ENCODE results near the gene FCN1.

The FCN1 gene

DNA sequence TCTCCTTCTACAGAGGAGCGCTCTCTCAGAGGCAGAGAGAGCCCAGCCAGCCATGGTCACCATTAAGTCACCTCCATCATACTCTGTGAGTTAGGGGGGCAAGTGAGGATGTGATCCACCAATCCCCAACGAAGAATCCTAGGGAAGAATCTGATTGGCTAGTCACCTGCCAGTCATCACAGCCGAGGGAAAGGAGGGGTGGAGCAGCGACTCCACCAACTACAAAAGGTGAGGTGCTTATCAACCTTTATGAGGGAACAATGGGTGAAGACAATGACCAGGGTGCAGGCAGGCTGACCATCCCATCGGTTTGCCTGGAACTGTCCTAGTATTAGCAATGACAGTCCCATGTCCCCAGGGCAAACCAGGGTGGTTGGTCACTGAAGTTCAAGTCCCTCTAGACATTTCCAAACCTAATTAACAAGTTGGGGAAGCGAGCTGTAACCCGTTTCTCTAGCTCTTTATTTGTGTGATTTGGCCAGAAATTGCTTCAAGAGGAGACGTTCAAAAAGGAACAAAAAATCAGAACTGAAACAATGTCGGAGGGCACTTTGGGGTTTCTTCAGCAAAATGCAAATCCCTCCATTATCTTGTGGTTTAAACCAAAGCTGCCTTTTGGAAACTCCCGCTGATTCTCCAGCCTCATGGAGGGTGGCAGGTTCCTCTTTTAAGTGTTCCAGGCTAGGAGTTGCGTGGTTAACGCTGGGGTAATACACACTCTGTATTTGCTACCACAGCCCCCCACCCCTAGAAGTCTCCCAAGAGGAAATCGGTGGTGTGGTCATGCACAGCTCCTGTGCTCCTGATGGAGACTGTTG, 18.8 kb upstream of the FCN1 start:
- DNase-seq, result no peak

DNA sequence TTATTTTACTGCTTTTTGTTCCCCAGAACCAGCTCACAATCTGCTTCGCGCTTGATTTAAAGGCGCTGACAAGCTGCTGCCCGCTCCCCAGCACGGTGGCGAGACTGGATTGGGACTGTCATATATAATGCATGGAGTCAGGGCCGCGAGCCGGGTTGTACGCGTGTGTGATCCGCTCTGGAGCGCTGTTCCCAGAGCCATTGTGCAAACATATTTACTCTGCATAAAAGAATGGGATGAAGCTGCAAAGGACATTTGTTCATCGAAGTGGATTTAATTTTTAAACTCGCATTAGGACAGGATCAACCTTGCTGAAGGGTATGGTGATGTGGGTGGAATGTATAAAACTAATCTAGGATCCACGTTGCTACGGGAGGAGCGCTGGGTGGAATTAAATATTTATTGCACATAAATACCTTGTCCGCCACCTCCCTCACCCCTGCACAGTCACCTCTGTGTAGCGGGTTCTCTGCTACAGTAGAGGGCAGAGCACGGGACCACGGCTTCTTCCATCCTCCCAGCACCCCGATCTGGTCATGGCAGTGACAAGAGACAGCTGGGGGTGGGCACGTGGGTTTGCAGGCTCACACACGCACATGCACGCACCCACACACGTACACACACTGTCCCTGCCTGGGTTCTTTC, 18.1 kb upstream of the FCN1 start:
- DNase-seq, result no peak

DNA sequence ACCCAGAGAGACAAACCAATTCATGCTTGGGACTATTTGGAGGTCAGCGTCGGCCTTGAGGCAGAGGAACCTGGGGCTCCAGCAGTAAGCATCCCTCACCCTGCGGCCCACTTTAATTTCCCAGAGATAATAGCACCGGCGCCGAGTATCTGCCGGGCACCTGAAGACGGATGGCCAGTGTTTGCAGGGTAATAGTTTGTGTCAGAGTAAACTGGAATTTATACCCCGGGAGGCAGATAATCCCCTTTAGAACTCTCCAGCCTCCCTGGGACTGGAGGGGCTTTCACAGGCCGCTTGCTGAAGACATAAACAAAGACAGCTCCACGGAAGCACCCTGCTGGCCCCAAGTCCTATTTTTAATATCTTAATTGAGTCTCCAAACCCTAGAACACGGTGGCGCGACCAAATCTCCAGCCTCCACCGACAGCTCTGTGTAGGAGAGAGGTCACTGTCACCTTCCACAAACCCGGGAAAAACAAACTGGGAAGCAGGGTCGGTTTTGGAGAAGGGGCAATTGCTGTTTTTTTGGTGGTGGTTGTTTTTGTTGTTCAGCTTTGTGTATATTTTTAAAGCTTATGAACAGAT, 17.4 kb upstream of the FCN1 start:
- DNase-seq, result no peak

DNA sequence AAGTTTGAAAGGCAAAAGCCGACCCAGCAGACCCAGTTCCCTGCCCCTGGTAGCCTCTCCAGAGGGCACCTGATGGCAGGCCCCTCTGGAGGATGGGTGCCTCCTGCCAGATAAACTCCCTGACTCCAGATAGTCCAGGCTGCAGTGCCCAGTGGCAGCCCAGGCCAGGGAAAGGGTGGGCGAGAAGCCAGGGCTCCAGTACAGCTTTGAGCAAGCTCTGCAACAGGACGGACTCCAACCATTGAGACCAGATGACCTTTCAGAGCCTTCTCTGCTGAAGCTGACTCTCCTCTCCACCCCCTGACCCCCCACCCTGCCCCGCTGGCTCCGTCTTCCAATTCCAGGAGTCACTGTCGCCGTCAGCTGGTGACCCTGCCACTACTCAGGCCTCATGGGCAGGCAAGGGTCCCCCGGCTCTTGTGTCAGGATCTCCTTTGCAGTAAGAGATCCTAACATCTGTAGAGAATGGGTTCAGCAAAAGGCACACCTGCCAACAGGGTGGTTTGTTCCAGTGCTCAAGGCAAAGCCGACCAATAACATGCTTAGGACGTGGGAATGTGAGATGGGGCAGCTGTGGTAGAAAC, 15.5 kb upstream of the FCN1 start:
- DNase-seq, result no peak

DNA sequence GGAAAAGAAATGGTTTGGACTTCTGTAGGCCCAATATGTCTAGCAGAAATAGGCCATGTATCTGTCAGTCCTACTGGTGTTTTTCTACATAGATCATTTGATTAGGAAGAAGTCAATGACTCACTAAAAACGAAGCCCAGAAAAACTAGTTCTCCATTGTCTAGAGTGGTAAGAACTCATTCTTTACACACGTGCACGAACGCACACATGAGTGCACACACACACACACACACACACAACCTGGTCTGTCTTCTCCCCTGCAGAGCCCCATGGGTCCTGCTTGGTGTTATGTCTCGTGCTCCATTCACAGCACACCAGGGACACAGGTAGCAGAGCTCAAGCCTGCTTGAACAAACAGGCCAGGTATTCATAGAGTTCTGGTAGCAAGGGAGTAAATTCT, 14.9 kb upstream of the FCN1 start:
- DNase-seq, result no peak

DNA sequence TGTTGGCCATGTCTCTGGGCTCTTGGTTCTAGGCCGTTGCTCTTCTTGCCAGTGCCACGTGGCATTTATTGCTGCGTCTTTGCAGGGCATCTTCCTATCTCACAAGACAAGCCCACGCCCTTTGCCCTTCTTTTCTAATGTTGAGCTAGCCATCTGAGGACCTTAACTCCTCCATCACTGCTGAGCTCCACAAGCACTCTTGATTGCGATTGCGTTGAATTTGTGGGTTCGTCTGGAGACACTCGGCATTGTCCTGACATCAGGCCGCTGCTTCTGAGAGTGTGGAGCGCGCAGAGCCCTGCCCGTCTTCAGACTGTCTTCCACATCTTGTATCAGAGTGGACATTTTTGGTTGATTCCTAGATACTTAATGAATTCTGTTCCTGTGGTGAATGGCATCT, 14.5 kb upstream of the FCN1 start:
- no peak for DNase-seq

DNA sequence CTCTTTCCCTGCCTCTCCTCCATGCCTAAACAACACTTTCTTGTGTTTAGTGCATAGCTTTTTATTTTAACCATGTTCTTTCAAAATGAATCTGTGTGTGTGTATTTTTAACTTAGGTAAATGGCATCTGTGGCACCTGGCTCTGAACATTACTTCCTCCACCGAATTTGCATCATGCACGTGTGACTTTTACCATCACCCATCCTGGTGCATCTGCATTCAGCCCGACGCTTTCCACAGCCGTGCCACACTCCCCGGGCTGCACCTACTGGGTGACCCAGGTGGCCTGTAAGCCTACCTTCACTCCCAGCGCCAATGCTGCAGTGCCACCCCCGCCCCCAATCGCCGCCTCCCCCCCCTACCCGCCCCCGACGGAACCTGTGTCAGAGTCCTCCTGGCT, 12.7 kb upstream of the FCN1 start:
- DNase-seq, result no peak

DNA sequence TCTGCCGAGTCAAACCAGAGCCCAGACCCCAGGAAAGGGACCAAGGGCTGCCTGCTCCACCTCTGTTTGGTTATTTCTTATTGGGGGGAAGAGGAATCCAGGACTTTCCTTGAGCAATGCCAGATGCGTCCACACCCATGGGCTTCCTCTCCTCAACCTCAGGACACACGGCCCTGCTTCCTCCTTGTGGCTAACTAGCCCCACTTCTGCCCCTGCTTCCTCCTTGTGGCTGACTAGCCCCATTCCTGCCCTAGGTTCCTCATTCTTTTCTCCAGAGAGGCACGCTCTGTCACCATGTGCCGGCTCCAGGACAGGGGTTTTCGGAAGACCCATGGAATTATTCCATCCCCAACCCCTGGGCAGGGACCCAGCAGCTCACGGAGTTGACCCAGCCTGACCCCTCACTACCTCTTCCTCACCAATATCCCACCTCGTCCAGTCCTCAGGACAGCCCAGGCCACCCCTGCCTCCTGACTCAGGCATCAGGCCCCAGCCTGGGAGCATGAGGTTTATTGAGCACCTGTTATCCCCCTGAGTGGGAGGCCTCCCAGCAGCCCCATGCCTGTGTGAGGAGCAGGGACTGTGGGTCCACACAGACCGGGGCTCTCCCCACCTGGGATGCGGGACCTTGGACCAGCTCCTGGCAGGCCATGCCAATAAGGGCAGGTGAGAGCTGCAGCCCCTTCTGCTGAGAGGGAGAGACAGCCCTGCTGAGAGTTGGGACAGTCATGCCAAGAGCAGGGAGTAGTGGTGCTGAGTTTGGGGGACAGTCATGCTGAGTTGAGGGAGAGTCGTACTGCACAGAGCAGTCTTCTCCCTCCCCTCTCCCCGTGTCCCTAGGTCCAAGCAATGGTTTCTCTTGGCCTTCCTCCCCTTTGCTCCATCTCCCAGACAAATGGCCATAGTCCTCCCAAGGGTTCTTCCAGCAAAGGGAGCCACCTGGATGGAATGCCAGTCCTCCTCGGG, 11.8 kb upstream of the FCN1 start:
- DNase-seq, result no peak

DNA sequence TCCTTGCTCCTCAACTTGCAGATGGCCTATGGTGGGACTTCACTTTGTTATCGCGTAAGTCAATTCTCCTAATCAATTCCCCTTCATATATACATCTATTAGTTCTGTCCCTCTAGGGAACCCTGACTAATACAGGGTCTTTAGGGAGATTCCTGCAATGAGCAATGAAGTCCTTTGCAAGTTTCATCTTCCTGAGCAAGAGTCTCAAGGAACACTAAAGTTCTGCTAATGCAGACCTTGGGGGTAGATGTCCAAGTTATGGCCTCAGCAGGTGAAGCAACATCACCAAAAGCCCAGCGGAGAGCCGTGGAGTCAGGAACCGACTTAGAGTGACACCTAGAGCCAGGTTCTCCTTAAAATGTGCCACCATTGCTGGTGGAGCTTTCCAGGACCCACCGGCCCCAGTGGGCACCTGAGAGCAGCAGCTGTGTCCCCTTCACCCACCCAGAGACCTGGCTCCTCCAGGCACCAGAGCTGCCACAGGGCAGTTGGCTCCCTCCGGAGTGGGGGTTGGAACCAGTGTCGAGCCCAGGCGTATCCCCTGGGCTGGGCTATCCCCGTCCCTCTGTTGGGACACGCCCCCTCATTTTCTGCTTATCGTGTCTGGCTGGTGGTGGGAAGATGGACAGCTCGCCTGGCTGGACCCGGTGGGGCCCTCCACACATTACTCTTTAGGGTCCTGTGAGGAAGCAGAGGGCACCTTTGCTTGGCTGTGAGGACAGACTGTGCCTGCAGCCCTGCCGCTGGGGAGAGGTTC, 10.9 kb upstream of the FCN1 start:
- no peak for DNase-seq

DNA sequence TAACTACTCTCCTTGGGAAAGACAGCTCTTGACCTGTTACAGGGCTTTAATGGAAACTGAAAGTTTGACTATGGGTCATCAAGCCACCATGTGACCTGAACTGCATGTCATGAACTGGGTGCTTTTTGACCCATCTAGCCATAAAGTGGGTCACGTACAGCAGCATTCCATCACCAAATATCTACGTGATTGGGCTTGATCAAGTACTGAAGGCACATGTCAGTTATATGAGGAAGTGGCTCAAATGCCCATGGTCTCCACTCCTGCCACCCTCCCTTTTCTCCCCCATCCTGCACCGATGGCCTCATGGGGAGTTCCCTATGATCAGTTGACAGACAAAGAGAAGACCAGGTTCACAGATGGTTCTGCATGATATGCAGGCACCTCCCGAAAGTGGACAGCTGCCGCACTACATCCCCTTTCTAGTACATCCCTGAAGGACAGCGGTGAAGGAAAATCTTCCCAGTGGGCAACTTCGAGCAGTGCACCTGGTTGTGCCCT, 7.3 kb upstream of the FCN1 start:
- no peak for DNase-seq

DNA sequence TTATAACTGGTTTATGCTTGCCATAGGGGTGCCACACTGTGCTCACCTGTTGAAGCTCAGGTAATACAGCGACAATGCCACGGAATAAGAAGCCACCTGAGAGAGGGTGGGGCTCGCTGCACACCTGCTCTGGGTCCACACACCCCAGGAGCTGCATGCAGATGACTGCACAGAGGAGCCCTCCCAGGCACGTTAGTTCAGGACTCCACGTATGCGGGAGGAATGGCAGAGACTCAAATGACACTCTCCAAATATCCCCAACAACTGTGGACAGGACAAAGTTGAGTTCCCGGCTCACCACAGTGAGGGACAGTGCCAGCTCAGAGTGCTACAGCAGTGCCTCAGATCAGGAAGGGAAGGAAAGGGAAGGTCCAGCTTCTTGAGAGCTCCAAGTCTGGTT, 5.8 kb upstream of the FCN1 start:
- DNase-seq, result no peak

DNA sequence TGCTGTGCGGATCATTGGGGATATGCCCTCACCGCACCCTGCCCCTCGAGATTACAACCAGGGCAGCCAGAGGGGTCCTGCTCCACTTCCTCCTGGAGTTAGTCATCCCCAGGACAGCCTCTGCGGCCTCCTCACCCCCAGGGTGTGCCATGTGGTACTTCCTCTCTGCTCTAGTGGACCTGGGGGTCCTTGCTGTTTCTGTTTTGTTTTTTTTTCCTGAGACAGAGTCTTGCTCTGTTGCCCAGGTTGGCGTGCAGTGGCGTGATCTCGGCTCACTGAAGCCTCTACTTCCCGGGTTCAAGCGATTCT, 5.2 kb upstream of the FCN1 start:
- no peak for DNase-seq

DNA sequence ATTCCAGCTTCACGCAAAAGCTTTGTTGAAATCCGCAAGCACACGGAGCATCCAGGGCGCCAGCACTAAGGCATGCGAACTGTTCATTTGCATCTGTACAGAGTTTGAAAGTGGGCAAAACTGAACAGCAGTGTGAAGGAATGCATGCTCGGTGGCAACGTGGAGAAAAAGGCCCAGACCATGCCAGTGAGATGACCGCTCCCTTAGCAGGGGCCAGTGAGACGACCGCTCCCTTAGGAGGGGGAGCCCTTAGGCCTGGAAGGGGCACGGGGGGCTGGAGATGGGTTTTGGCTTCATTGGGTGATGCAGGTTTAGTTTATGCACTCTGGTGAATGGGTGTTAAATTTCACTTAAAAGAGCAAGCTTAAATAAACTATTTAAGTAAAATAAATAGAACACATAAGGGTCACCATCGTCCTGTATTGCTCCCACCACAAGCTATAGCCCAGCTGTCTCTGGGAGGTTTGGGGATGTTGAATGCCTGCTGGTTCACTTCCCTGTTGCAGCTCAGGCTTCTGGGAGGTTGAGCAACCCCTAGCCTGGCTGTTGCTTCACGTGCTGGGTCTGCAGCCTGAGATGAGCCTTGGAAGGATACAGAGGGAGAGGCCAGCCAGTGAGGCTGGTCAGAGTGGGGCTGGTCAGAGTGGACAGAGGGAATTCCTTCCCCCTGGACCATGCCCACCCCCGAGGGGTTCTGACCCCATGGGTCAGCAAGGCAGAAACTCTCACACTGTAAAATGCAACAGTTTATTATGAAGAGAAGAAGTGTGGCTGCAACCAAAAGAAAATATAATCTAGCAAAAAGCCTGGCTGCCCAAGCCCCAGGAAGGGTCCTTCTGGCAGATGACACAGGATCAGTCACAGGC, 4.6 kb upstream of the FCN1 start:
- no peak for DNase-seq

DNA sequence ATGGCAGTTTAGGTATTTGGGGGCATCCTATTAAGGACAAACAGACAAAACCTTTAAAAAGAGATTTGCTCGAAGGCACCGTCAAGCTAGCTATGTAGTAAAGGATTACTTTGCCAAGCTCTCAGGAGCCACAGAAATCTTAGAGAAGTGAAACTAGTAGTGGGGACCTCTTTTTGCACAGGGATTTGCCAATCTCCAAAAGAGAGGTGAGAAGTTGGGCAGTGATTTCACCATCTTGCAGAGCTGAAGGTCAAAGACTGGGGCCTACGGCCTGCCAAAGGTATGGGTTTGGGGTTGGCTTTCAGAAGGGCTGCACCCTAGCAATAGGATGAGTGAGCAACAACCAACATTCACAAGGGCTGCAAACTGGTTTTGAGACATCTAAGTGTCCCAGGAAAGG, 1.6 kb upstream of the FCN1 start:
- no peak for DNase-seq

DNA sequence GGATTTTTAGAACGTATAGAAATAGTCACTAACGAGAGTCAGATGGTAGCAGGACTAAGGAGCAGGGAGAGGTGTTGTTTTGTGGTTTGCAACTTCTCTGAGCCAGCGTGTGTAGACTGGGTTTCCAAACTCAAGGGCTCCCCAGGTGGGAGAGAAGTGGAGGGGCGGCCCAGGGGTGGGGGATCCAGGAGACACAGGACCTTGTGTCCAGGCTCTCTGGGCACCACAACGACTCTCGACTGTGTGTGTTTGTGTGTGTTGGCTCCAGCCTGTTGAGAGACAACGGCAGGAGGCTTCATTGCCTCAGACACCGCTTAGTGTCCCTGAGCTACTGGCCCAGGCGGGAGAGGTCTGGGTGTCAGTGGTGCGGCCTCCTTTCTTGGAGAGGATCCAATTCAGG, 934 bp upstream of the FCN1 start:
- no peak for DNase-seq

DNA sequence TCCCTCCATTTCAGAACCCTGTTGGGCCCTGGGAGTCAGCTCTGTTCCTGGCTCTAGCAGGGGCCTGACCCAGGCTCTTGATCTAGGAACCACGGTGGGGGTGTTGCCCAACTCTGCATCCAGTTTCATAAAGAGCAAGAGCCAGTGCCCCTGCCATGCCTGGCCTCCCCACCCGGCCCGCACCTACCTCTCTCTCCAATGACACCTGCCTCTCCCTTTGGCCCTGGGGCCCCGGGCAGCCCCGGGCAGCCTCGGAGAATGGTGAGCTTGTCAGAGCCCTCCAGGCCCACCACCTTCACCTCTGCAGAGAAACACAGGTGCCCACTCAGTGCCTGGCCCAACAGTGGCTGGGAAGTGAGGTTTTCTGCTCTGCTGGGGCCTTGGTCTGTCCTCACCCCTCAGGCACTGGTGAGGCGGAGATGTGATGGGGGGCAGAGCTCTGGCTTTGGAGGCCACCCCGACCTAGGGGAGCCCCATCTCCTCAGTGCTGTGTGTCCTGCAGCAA, 1.5 kb downstream of the FCN1 start:
- no peak for DNase-seq

DNA sequence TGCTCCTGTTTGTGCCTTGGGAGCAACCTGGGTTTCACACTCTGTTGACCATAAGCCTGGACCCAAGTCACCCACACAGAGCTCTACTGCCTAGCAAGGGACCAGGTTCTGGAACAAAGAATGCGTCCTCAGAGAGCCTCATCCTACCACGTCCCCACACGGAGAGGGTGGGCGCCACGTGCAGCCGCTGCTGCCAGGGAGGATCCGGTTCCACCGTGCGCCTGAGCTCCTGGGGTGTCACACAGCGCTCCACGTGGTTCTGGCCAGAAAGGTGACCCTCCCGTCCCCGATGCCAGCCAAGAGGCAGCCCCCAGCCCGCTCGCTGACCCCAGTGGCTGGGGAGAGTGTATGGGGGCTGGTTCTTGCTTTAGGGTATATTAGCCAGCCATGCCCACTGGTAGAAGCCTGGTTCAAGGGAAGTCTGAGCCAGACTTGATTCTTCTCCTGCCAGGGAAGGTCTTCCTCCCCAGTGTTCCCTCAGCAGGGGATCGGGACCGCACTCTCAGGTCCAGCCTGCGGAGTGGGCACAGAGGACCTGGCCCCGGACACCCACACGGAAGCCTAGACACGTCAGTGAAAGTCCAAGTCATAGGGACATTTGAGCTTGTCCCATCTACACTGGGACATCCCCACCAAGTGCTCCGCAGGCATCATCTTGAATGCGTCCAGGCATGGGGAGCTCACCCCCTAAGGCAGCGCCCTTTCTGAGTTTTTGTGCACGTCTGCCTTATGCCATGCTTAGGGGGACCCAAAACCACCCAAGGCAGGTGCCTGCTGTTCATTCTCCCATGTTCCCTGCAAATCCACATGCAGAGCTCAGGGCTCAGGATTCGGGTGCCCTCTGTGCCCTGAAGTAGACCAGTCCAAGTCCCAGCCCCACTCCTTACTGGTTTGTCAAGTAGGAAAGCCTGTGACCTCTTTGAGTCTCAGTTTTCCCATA, 2.4 kb downstream of the FCN1 start:
- no peak for DNase-seq

DNA sequence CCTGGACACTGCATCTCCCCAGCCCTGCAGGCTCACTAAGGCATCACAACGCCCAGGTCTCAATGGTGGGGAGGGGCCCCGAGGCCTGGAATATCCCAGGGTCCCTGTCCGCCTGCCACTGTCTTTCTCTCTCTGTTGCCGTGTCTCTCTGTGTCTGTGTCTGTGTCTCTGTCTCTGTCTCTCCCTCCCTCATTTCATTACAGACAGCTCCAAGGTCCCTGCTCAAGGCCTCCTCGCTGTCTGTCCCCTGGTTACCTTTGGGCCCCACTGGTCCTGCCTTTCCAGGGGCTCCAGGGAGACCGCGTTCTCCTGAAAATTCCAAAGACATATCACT, 3.2 kb downstream of the FCN1 start:
- DNase-seq, result no peak

DNA sequence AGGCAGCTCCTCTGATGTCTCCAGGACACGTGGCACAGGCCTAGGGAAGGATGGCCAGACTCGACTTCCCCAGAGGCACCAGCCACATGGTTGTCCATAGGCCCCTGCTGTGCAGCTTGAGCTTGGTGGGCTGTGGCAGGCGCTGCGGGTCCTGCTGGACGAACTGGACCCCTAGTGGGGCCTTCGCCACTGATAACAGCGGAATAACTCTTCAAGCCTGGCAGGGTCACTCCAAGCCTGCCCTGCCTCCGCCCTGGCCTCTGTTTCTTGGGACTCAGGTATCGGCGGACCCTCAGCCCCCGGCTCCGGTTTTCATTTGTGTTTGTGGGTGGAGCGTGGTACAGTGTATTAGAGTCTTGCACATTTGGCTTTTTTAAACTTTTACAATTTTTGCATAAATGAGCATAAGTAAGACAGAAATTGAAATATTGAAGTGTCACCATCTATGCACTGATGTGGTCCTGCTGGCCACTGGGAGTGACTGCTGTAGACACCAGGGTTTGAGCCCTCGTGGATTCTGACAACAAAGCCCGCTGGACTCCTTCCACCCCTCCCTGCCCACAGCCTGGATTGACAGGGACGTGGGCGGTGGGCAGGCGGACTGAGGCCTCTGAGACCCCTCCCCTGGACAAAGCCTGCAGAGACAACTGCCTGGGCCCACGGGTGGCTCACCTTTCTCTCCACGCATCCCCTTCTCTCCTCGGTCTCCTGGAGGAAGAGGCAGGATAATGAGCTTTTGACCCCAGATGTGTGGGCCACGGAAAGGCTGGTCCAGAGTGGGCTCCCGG, 3.8 kb downstream of the FCN1 start:
- DNase-seq, result no peak
